HG03432 (cell line): ENCODE data around the gene UBL4B.

Experiments used
- ATAC-seq: cut with Tn5 transposase; IDR thresholded peaks from one replicate; pipeline ENCODE4 v1.9.1; 2021; ENCODE audit warnings: mild to moderate bottlenecking, moderate library complexity; ENCODE audit not compliant: unreplicated experiment

UBL4B gene

DNA sequence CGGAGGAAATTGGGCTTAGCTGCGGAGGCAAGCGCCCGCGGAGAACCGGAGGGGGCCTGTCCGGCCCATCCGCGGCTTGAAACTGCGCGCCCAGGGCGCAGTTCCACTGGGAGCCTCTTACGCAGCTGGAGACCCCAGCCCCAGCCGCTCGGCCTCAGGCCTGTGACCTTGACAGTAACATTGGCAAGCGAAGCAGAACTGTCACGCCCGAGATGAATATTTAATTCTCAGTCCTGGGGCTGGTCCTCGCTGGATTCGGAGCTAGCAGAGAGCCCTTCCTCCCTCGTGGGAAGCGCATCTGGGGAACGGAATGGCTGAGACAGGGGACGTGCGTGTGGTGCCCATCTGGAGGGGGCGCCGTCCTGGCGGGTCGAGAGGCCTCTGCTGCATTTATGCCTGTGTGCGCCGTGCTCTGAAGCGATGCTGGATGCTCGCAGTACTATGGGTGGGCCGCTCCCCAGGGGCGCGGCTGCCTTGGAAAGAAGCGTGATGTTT is 39.0 kb downstream of the UBL4B start:
- no peak for ATAC-seq

GRCh38 chr1:110152133-110152785 is 40.0 kb downstream of the UBL4B start:
- ATAC-seq, result no peak

GRCh38 chr1:110153407-110153950 is 41.2 kb downstream of the UBL4B start:
- ATAC-seq, result no peak

DNA sequence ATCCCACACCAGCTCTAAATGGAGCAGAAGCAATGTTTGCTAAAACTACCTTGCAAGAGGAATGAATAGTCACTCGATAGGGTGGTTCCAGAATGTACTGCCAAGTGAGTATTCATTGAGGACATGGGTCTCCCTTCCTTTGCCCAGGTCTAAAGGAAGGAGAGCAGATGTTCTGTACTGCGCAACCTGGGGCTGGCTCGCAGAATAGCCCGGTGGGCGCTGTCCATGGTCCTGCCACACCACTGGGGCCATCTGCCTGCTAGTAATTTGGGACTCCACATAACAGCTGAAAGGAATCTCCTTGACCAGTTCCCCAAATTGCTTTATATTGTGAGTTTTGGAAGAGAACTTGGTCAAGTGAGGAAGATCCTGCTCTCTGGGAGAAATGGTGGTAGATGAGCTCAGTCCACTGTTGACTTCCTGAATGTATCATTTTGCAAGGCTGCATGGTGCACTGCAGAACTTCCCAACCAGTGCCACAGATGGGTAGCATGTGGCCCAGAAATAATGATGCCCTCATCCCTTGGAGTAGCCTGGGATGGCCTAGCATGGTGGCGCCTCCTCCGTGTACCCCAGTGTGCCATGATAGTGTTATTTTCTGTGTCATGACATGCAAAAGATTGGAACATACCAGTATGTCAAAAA is 43.8 kb downstream of the UBL4B start:
- no peak for ATAC-seq

DNA sequence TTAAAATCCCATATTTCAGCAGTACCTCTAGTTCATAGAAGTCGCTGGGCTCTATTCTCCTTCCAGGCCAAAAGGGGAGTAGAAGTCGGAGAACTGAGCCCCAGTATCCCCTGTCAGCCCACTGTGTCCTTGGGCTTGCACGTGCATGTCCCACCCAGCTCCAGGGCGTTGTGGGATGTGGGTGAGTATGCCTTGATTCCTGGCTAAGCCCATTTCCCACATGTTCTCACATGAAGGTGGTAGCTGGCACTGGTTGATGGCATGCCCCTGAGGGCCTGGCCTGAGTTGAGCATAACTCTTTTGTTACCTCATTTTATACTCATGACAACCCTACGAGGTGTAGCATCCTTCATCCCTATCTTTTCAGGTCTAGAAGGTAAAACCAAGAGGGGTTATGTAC is 46.0 kb downstream of the UBL4B start:
- ATAC-seq, result no peak

DNA sequence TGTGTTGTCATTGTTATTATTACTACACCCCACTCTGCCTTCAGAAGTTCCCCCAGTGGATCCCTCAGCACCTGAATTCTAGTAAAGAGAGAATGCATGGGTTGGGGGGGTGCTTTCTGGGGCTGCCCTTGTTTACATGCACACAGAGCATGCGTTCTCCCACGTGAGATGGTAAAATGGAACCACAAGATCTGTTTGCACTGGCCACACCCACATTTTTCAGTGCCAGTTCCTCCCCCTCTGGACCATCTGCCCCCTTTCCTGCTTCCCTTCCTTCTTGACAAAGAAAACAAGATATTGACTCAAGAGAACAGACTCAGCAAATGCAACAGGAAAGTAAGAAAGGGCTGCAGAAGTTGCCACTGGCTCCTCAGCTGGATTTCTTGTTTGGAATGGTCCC is 46.9 kb downstream of the UBL4B start:
- no peak for ATAC-seq

DNA sequence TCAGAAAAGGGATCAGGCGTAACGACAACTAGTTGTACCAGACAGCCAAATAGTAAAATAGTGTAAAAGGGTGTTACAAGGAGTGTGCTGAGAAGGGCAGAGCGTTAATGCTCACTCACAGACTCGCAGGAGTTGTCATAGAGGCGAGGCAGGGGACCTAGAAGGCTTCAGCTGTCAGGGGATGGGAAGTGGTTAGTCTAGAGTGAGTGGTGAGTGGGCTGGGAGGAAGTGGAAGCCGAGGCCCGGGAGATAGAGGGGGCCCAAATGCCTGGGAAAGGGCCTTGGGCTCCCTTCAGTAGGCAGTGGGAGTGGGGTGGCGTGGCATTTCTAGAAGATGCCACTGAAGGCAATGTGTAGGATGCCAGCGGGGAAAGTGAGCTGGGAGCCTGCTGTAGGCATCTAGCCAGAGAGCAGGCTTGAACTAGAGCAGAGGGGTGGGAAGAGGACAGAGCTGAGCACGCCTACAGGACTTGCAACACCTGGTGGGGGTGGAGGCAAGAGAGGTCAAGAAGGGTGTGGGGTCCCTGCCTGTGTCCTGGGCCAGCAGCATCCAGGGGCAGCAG is 48.4 kb downstream of the UBL4B start:
- no peak for ATAC-seq

DNA sequence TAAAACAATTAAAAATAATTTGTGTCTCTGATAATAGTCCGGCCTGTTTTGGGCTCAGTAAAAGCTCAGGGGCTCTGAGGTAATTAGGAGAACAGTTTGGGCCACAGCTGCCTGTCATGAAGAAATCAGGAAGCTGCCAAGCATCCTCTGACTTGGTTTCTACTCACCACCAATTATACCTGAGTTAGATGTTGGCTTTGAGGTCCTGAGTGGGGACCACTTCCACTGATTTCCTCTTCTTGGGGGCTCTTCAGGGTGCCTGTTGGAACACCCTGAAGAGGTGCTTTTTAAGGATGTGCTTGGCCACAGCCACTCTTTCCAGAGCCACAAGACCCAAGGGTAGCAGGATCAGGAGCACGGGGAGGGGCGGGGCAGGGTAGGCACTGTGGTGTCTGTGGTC is 48.9 kb downstream of the UBL4B start:
- ATAC-seq, result no peak

DNA sequence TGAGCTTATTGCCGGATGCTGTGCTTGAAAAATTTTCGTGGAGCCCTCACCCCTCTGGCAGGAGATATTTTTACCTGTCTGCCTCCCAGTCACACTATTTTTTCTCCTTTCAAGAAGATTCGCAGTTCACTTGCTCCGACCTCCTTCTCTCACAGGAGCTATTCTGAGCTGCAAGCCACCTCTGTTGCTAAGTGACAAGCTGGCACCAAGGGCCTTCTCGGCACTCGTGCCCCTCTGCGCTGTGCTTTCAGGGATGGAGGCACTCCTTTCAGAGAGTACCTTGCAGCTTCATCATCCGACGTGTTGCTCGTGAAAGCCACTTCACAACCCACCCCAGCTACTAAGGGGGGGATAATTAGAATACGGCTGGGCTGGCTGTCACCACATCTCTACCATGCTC is 49.6 kb downstream of the UBL4B start:
- no peak for ATAC-seq
